Peyer's patch (tissue), 4 donors: ENCODE results near the gene TRIM41.

Source experiments
- CTCF ChIP-seq, 6 experiments: fragments of 450-650 bp in 4 of 6; fragments of 200-600 bp in 2 of 6; sonication (generic) in 1 of 6; IDR thresholded peaks; one replicate each; pipeline ENCODE4 v1.5.1; 2017 to 2019; ENCODE audit warnings: antibody characterized with exemption in 6 of 6, mild to moderate bottlenecking in 3 of 6, moderate library complexity in 1 of 6
- POLR2A ChIP-seq, 2 donors: fragments of 450-650 bp; IDR thresholded peaks; one replicate each; pipeline ENCODE4 v1.5.1; 2017; ENCODE audit warnings: antibody characterized with exemption in 2 of 2, mild to moderate bottlenecking in 2 of 2, moderate library complexity in 2 of 2

- TF ChIP-seq CTCF (IDR thresholded peaks at IDR 0.05) = no peak
- no peak for TF ChIP-seq POLR2A (IDR thresholded peaks at IDR 0.05)
Measured at GRCh38 chr5:181184845-181185216, 38.2 kb upstream of the TRIM41 start.
